Transverse colon (tissue), 4 donors: ENCODE measurements around the gene ARHGEF33. TPM values are rescaled to one million over a fixed set of nuclear protein-coding genes. Genes with fewer than 3 reads are reported as not detected.

Experiments used
- DNase-seq: peaks from one replicate; pipeline ENCODE4 v3.0.0-alpha.2; 2019
- H3K27ac ChIP-seq, 4 donors: fragments of 200-600 bp; sonication (generic); 2 replicates each; pipeline ENCODE4 v1.5.1; 2016 to 2018; ENCODE audit warnings: inconsistent platforms in 4 of 4
- H3K27me3 ChIP-seq: fragments of 200-600 bp; sonication (generic); 2 replicates; pipeline ENCODE4 v1.5.1; 2017; ENCODE audit warnings: inconsistent platforms
- H3K36me3 ChIP-seq, 4 donors: fragments of 200-600 bp; sonication (generic); 2 replicates each; pipeline ENCODE4 v1.5.1; 2017 to 2019; ENCODE audit warnings: inconsistent platforms in 4 of 4
- H3K4me1 ChIP-seq, 4 donors: fragments of 200-600 bp; sonication (generic); 2 replicates each; pipeline ENCODE4 v1.5.1; 2017 to 2020; ENCODE audit warnings: inconsistent platforms in 4 of 4
- H3K4me3 ChIP-seq, 4 donors: fragments of 200-600 bp; sonication (generic); 1 replicate in 1 of 4; 2 replicates in 3 of 4; pipeline versions ENCODE4 v1.5.1 to v1.6.1; 2017 to 2019; ENCODE audit warnings: inconsistent platforms in 4 of 4
- H3K9me3 ChIP-seq, 2 donors: fragments of 200-600 bp; sonication (generic); 2 replicates each; pipeline ENCODE4 v1.5.1; 2017 to 2019; ENCODE audit warnings: inconsistent platforms in 2 of 2
- EP300 ChIP-seq: sonication (generic); formaldehyde crosslinking; IDR thresholded peaks from one replicate; pipeline ENCODE4 v1.6.1; 2017; ENCODE audit warnings: antibody characterized with exemption, low read depth
- POLR2A ChIP-seq: fragments of 450-650 bp; IDR thresholded peaks from one replicate; pipeline ENCODE4 v1.6.1; 2016; ENCODE audit warnings: antibody characterized with exemption, mild to moderate bottlenecking, moderate library complexity
- POLR2AphosphoS5 ChIP-seq, 3 donors: sonication (generic); formaldehyde crosslinking; IDR thresholded peaks; one replicate each; pipeline ENCODE4 v1.6.1; 2016; ENCODE audit warnings: antibody characterized with exemption in 3 of 3
- WGBS, 2 donors: methylation state at CpG; one replicate each; pipeline ENCODE4 v1.1.5; 2018; ENCODE audit warnings: low coverage in 1 of 2; 5-methylcytosine and 5-hydroxymethylcytosine counted together
- in situ Hi-C, 4 donors: fragments of 200-750 bp; cut with MboI; loops; one replicate each; pipeline versions ENCODE4 v1.15.0 to v1.15.1; 2017; ENCODE audit warnings: low sequenced_read_pairs in 3 of 4, low pct_ligation_motif_present in 1 of 4, low pct_unique_long_range_greater_than_20kb in 1 of 4
- intact Hi-C: fragments of 100-400 bp; cut with DNase I; formaldehyde crosslinking; loops from one replicate; pipeline ENCODE4 v1.15.1; 2023; ENCODE audit warnings: low total_unique reads
- total RNA-seq, 4 donors: library from RNA; depleted of rRNA; stranded (reverse); fragments of >200 nt; gene quantifications; one replicate each; pipeline ENCODE4 v1.1.0, GENCODE V29; 2016
- TF ChIP-seq, protein P1 (sequence below), 5 experiments: fragments of 200-600 bp in 3 of 5; fragments of 450-650 bp in 2 of 5; sonication (generic) in 3 of 5; IDR thresholded peaks; 1 replicate in 2 of 5; 2 replicates in 3 of 5; pipeline ENCODE4 v1.5.1; 2016 to 2017; ENCODE audit warnings: antibody characterized with exemption in 5 of 5, inconsistent platforms in 3 of 5, mild to moderate bottlenecking in 2 of 5, moderate library complexity in 1 of 5

ARHGEF33 gene
- total RNA-seq, 4 donors from 2014 or later = 0.14 to 0.32 TPM; not detected in 2

DNA sequence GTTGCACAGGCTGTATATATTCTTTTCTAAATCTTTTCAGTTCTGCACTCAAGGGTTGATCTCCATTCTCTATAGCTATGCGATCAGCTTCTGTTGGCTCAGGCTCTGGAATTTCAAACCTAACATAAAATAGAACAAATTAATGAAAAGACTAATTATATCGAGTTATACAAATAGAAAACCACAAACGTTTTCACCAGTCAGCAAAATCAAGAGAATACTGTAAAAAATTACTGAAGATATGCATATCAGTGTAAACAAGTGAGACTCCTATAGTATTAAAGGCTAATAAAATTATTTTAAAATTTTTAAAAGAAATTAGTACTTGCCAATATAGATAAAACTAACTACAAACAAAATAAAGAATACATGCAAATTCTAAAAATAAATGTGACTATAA lies 124.2 kb downstream of the ARHGEF33 start:
- Histone ChIP-seq H3K4me1 (peaks cover 0 to 15% (median 5%) of the 10 kb centered on the region in 4 donors), H3K27ac (no peak overlapping the region), H3K4me3 (no peak overlapping the region), H3K9me3 (no peaks in the 10 kb centered on the region), H3K36me3 (peaks cover 0 to 36% (median 15%) of the 10 kb centered on the region in 4 donors), H3K27me3 (no peaks in the 10 kb centered on the region)
- intact Hi-C loops = no loop called here
- TF ChIP-seq POLR2AphosphoS5 (IDR thresholded peaks at IDR 0.05) = no peak
- no peak for TF ChIP-seq POLR2A
- no peak for DNase-seq
- in situ Hi-C loops = no loop called here
- 85 to 87% methylated on average over 3 of the region's 3 CpGs for WGBS, 2 donors

DNA sequence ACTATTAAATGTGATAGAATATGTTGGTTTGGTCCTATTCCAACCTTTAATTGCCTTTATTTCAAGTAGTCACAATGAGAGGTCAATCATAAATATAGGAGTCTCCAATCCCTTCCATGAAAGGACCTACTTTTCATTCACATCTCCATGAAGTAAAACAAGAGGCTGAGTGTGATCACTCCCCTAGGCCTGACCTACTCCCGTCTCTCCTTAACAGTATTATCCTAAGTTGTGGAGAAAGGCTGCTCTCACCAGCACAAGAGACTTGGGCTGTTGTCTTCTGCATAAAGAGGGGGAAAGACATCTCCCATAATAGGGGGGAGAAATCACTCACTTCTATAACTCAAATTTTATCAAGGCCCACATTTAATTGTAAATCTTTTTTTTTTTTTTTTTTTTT lies 125.7 kb downstream of the ARHGEF33 start:
- no peaks in the 10 kb centered on the region for H3K27me3 ChIP-seq
- no peaks in the 10 kb centered on the region for H3K9me3 ChIP-seq
- no peak overlapping the region for H3K4me3 ChIP-seq
- peaks cover 0 to 15% (median 5%) of the 10 kb centered on the region in 4 donors for H3K4me1 ChIP-seq
- intact Hi-C loops = no loop called here
- TF ChIP-seq POLR2AphosphoS5 (IDR thresholded peaks at IDR 0.05) (no peak), EP300 (no peak), POLR2A (no peak)
- TF ChIP-seq, protein P1, sequence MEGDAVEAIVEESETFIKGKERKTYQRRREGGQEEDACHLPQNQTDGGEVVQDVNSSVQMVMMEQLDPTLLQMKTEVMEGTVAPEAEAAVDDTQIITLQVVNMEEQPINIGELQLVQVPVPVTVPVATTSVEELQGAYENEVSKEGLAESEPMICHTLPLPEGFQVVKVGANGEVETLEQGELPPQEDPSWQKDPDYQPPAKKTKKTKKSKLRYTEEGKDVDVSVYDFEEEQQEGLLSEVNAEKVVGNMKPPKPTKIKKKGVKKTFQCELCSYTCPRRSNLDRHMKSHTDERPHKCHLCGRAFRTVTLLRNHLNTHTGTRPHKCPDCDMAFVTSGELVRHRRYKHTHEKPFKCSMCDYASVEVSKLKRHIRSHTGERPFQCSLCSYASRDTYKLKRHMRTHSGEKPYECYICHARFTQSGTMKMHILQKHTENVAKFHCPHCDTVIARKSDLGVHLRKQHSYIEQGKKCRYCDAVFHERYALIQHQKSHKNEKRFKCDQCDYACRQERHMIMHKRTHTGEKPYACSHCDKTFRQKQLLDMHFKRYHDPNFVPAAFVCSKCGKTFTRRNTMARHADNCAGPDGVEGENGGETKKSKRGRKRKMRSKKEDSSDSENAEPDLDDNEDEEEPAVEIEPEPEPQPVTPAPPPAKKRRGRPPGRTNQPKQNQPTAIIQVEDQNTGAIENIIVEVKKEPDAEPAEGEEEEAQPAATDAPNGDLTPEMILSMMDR (IDR thresholded peaks at IDR 0.05) = no peak
- peaks cover 0 to 29% (median 11%) of the 10 kb centered on the region in 4 donors for H3K36me3 ChIP-seq
- H3K27ac ChIP-seq = no peak overlapping the region
- no peak for DNase-seq
- WGBS, 2 donors = 97 to 100% methylated on average over 1 of the region's 1 CpG
- in situ Hi-C loops = no loop called here

GRCh38 chr2:39017334-39017733 lies 127.7 kb downstream of the ARHGEF33 start:
- Histone ChIP-seq H3K27me3 (no peaks in the 10 kb centered on the region), H3K4me1 (peaks cover 0 to 15% (median 5%) of the 10 kb centered on the region in 4 donors), H3K9me3 (no peaks in the 10 kb centered on the region), H3K27ac (no peak overlapping the region), H3K4me3 (no peak overlapping the region), H3K36me3 (peaks cover 0 to 22% (median 10%) of the 10 kb centered on the region in 4 donors)
- intact Hi-C loops = no loop called here
- no peak for TF ChIP-seq POLR2AphosphoS5 (IDR thresholded peaks at IDR 0.05)
- TF ChIP-seq EP300 = no peak
- TF ChIP-seq, protein P1 (IDR thresholded peaks at IDR 0.05) = no peak
- no peak for TF ChIP-seq POLR2A
- DNase-seq = no peak
- in situ Hi-C loops = no loop called here

- DNase-seq = no peak
- Histone ChIP-seq H3K27ac (peak overlapping the region in 1 of 4 donors; percentile 22), H3K36me3 (peaks cover 0 to 24% (median 6%) of the 10 kb centered on the region in 4 donors), H3K27me3 (no peaks in the 10 kb centered on the region), H3K4me1 (peaks cover 0 to 17% (median 5%) of the 10 kb centered on the region in 4 donors), H3K4me3 (no peak overlapping the region), H3K9me3 (no peaks in the 10 kb centered on the region)
- in situ Hi-C loops (no loop called here), intact Hi-C loops (no loop called here)
- WGBS, 2 donors = 85 to 92% methylated on average over 4 of the region's 4 CpGs
- TF ChIP-seq POLR2A = no peak
- TF ChIP-seq, protein P1 (IDR thresholded peaks at IDR 0.05) = no peak
- TF ChIP-seq EP300 = no peak
- TF ChIP-seq POLR2AphosphoS5 (IDR thresholded peaks at IDR 0.05) = no peak
Observed at GRCh38 chr2:39018638-39019037, 129.0 kb downstream of the ARHGEF33 start.

GRCh38 chr2:39020383-39020782 lies 130.7 kb downstream of the ARHGEF33 start:
- Histone ChIP-seq H3K36me3 (peaks cover 0 to 23% (median 4%) of the 10 kb centered on the region in 4 donors), H3K4me3 (no peak overlapping the region), H3K4me1 (peaks cover 0 to 21% (median 5%) of the 10 kb centered on the region in 4 donors), H3K9me3 (no peaks in the 10 kb centered on the region), H3K27me3 (no peaks in the 10 kb centered on the region), H3K27ac (no peak overlapping the region)
- intact Hi-C loops = no loop called here
- DNase-seq = no peak
- TF ChIP-seq EP300 (no peak), POLR2AphosphoS5 (IDR thresholded peaks at IDR 0.05) (no peak), POLR2A (no peak)
- TF ChIP-seq, protein P1 (IDR thresholded peaks at IDR 0.05) = no peak
- in situ Hi-C loops = no loop called here
